ENCODE results near the gene ADGRF5. TPM values are rescaled to one million over a fixed set of nuclear protein-coding genes. Genes with fewer than 3 reads are reported as not detected.

The ADGRF5 gene
- total and polyA plus RNA-seq, 2 donors (not counting 3 experiments of a cell fraction or from before 2014, with no cell fraction given), result 26.3 to 50.0 TPM

DNA sequence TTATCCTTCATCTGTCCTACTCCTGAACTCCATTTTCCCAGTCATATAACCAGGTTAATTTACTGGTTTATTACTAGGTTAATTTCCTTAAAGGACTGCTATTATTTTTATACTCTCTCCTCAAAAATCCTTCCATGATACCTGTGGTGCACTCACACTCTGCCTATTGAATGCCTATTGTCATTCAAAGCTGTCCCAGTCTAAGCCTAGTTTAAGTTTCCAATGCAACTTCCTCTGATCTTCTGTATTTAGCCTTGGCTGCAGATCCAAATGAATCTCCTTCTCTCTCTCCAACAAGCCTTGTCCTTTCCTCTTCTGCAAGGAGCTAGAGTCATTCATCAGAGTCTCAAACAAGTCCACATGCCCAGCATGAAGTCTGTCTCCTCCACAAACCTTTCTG is 41.3 kb upstream of the ADGRF5 start:
- no peak overlapping the region for H3K4me2 ChIP-seq (ENCODE audit: insufficient read depth, low read length)
- intact Hi-C loops (cut with micrococcal nuclease) (no loop called here), dilution Hi-C loops (cut with MboI; ENCODE audit: extremely low pct_ligation_motif_present, low sequenced_read_pairs) (no loop called here)
- no peak for DNase-seq (ENCODE audit: low read depth, low spot score)
- H3K4me3 ChIP-seq (replicated peaks in 1 of 3; ENCODE audit: insufficient read depth in 1 of 3, low read depth in 1 of 3, low read length in 3 of 3), result no peak overlapping the region
- FAIRE-seq, result no peak
- ChIA-PET POLR2A (no interaction called here), CTCF (interaction anchor here (0.6 to 1.5 kb wide), 3 partner anchors 14 to 28 kb away, joined by 3 to 5 read pairs (median 3); no protein-coding TSS in a partner anchor)
- no peaks in the 10 kb centered on the region for H4K20me1 ChIP-seq (replicated peaks; ENCODE audit: control insufficient read depth, extremely low read depth, insufficient read depth, low read length)
- H3K9me1 ChIP-seq (replicated peaks; ENCODE audit: control insufficient read depth, extremely low read depth, insufficient read depth, low read length), result no peaks in the 10 kb centered on the region
- no peaks in the 10 kb centered on the region for H3K9me3 ChIP-seq (replicated peaks; ENCODE audit: control insufficient read depth, insufficient read depth, low read length)
- no peaks in the 10 kb centered on the region for H3K4me1 ChIP-seq (ENCODE audit: control insufficient read depth, extremely low read depth, insufficient read depth, low read length)
- no peak overlapping the region for H3K9ac ChIP-seq (replicated peaks; ENCODE audit: extremely low read depth, insufficient read depth, low read length)
- TF ChIP-seq FOS (IDR thresholded peaks at IDR 0.05; ENCODE audit: borderline replicate concordance, insufficient read depth, low read length) (no peak), CTCF (IDR thresholded peaks at IDR 0.05; ENCODE audit: extremely low read depth in 1 of 2, insufficient read depth in 1 of 2, low read depth in 1 of 2, low read length in 2 of 2) (no peak), GATA2 (IDR thresholded peaks at IDR 0.05; ENCODE audit: insufficient read depth, insufficient read length, low read depth, low read length) (no peak), POLR2AphosphoS5 (IDR thresholded peaks at IDR 0.05; ENCODE audit: insufficient read depth, low read depth, low read length) (no peak)
- TF ChIP-seq, protein P1, sequence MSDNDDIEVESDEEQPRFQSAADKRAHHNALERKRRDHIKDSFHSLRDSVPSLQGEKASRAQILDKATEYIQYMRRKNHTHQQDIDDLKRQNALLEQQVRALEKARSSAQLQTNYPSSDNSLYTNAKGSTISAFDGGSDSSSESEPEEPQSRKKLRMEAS (IDR thresholded peaks at IDR 0.05; ENCODE audit: insufficient read depth, insufficient read length), result no peak
- peaks cover 5 to 12% of the 10 kb centered on the region in 2 experiments for H3K27me3 ChIP-seq (ENCODE audit: control insufficient read depth in 2 of 2, insufficient read depth in 2 of 2, low read length in 2 of 2)
- no peak overlapping the region for H3K27ac ChIP-seq (ENCODE audit: insufficient read depth, low read depth, low read length)
- no peaks in the 10 kb centered on the region for H3K36me3 ChIP-seq (ENCODE audit: control insufficient read depth in 2 of 2, extremely low read depth in 1 of 2, insufficient read depth in 2 of 2, low read length in 2 of 2)
- H2AFZ ChIP-seq (ENCODE audit: low read depth, low read length), result no peak overlapping the region
- H3K79me2 ChIP-seq (ENCODE audit: control insufficient read depth, insufficient read depth, low read length), result no peaks in the 10 kb centered on the region
- BruUV-seq (replicated peaks), result no TSS peak

GRCh38 chr6:46961711-46962110 is 40.0 kb upstream of the ADGRF5 start:
- Histone ChIP-seq H3K9me3 (replicated peaks; ENCODE audit: control insufficient read depth, insufficient read depth, low read length) (no peaks in the 10 kb centered on the region), H3K79me2 (ENCODE audit: control insufficient read depth, insufficient read depth, low read length) (no peaks in the 10 kb centered on the region), H4K20me1 (replicated peaks; ENCODE audit: control insufficient read depth, extremely low read depth, insufficient read depth, low read length) (no peaks in the 10 kb centered on the region), H3K9ac (replicated peaks; ENCODE audit: extremely low read depth, insufficient read depth, low read length) (no peak overlapping the region), H3K9me1 (replicated peaks; ENCODE audit: control insufficient read depth, extremely low read depth, insufficient read depth, low read length) (no peaks in the 10 kb centered on the region), H3K36me3 (ENCODE audit: control insufficient read depth in 2 of 2, extremely low read depth in 1 of 2, insufficient read depth in 2 of 2, low read length in 2 of 2) (no peaks in the 10 kb centered on the region), H3K4me3 (replicated peaks in 1 of 3; ENCODE audit: insufficient read depth in 1 of 3, low read depth in 1 of 3, low read length in 3 of 3) (no peak overlapping the region), H3K27me3 (ENCODE audit: control insufficient read depth in 2 of 2, insufficient read depth in 2 of 2, low read length in 2 of 2) (peaks cover 5 to 12% of the 10 kb centered on the region in 2 experiments), H3K27ac (ENCODE audit: insufficient read depth, low read depth, low read length) (no peak overlapping the region), H2AFZ (ENCODE audit: low read depth, low read length) (no peak overlapping the region), H3K4me1 (ENCODE audit: control insufficient read depth, extremely low read depth, insufficient read depth, low read length) (no peaks in the 10 kb centered on the region), H3K4me2 (ENCODE audit: insufficient read depth, low read length) (no peak overlapping the region)
- CTCF ChIA-PET, result no interaction called here
- BruUV-seq (replicated peaks), result no TSS peak
- dilution Hi-C loops (cut with MboI; ENCODE audit: extremely low pct_ligation_motif_present, low sequenced_read_pairs), result no loop called here
- intact Hi-C loops (cut with micrococcal nuclease), result no loop called here
- POLR2A ChIA-PET, result no interaction called here
- TF ChIP-seq FOS (IDR thresholded peaks at IDR 0.05; ENCODE audit: borderline replicate concordance, insufficient read depth, low read length) (no peak), POLR2A (IDR thresholded peaks at IDR 0.05; ENCODE audit: low read depth, low read length) (no peak)
- no peak for FAIRE-seq
- no peak for DNase-seq (ENCODE audit: low read depth, low spot score)
